ENCODE measurements around the gene SVOPL. TPM values are rescaled to one million over a fixed set of nuclear protein-coding genes. Genes with fewer than 3 reads are reported as not detected.

SVOPL gene
- total RNA-seq, 3 donors from 2014 or later: 0.15 to 0.33 TPM; not detected in 1

- TF ChIP-seq POLR2AphosphoS5 (IDR thresholded peaks at IDR 0.05) (no peak), POLR2A (IDR thresholded peaks at IDR 0.05) (no peak)
- Histone ChIP-seq H3K4me3 (no peak overlapping the region), H3K9me3 (no peaks in the 10 kb centered on the region), H3K4me1 (no peaks in the 10 kb centered on the region), H3K27me3 (no peaks in the 10 kb centered on the region), H3K36me3 (no peaks in the 10 kb centered on the region), H3K27ac (no peak overlapping the region)
- DNase-seq (ENCODE audit: low spot score in 2 of 2): no peak
- intact Hi-C loops (cut with DNase I; ENCODE audit: low total_unique reads): no loop called here
Measured at GRCh38 chr7:138595454-138595853, 105.7 kb downstream of the SVOPL start.

DNA sequence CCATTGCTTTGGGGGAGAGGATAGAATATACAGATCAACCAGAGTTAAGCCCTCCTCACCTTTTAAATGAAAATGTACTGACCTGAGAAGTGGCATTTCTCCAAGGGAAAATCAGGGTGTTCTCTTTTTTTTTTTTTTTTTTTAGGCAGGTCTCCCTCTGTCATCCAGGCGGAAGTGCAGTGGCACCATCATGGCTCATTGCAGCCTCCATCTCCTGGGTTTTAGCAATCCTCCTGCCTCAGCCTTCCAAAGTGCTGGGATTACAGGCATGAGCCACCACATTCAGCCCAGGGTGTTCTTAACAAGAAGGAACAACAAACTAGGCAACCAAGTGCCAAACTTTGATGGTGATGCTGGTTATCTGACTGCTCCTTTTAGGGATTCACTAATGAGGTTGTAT is 111.0 kb downstream of the SVOPL start:
- intact Hi-C loops (cut with DNase I; ENCODE audit: low total_unique reads): no loop called here
- H3K4me1 ChIP-seq: no peaks in the 10 kb centered on the region
- no peak for DNase-seq (ENCODE audit: low spot score in 2 of 2)
- no peaks in the 10 kb centered on the region for H3K27me3 ChIP-seq
- H3K27ac ChIP-seq: no peak overlapping the region
- no peaks in the 10 kb centered on the region for H3K9me3 ChIP-seq
- TF ChIP-seq CTCF (IDR thresholded peaks at IDR 0.05): no peak
- TF ChIP-seq POLR2AphosphoS5 (IDR thresholded peaks at IDR 0.05): no peak
- TF ChIP-seq POLR2A (IDR thresholded peaks at IDR 0.05): no peak
- no peaks in the 10 kb centered on the region for H3K36me3 ChIP-seq
- no peak overlapping the region for H3K4me3 ChIP-seq

DNA sequence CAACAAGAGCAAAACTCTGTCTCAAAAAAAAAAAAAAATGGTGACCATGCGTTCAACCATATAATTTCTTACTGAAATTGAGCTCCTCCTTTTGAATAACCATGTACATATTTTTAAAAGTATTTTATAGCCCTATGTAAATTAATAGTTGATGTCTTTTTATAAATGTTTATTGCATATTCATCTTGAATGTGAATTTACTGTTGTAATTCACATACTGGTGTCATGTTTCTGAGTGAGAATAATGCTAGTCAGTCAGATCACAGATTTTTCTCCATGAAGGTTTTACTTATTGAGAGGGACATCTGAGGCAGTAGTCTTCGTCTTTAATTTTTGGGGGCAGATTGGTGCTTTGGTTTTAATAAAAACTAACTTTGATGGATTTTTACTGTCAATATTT is 112.2 kb downstream of the SVOPL start:
- Histone ChIP-seq H3K4me1 (no peaks in the 10 kb centered on the region), H3K36me3 (no peaks in the 10 kb centered on the region), H3K27ac (no peak overlapping the region), H3K4me3 (no peak overlapping the region), H3K27me3 (no peaks in the 10 kb centered on the region), H3K9me3 (no peaks in the 10 kb centered on the region)
- intact Hi-C loops (cut with DNase I; ENCODE audit: low total_unique reads): no loop called here
- no peak for DNase-seq (ENCODE audit: low spot score in 2 of 2)
- no peak for TF ChIP-seq POLR2AphosphoS5 (IDR thresholded peaks at IDR 0.05)
- no peak for TF ChIP-seq POLR2A (IDR thresholded peaks at IDR 0.05)
- no peak for TF ChIP-seq CTCF (IDR thresholded peaks at IDR 0.05)

GRCh38 chr7:138587485-138587884 is 113.7 kb downstream of the SVOPL start:
- DNase-seq (ENCODE audit: low spot score in 2 of 2): no peak
- intact Hi-C loops (cut with DNase I; ENCODE audit: low total_unique reads): no loop called here
- H3K27ac ChIP-seq: no peak overlapping the region
- H3K4me3 ChIP-seq: no peak overlapping the region
- H3K27me3 ChIP-seq: no peaks in the 10 kb centered on the region
- H3K4me1 ChIP-seq: no peaks in the 10 kb centered on the region
- H3K36me3 ChIP-seq: no peaks in the 10 kb centered on the region
- no peak for TF ChIP-seq CTCF (IDR thresholded peaks at IDR 0.05)
- TF ChIP-seq POLR2A (IDR thresholded peaks at IDR 0.05): no peak
- no peak for TF ChIP-seq POLR2AphosphoS5 (IDR thresholded peaks at IDR 0.05)
- no peaks in the 10 kb centered on the region for H3K9me3 ChIP-seq

GRCh38 chr7:138585283-138585993 is 115.7 kb downstream of the SVOPL start:
- no peak overlapping the region for H3K27ac ChIP-seq
- no peak for DNase-seq (ENCODE audit: low spot score in 2 of 2)
- no peak overlapping the region for H3K4me3 ChIP-seq
- no peaks in the 10 kb centered on the region for H3K4me1 ChIP-seq
- no peaks in the 10 kb centered on the region for H3K36me3 ChIP-seq
- intact Hi-C loops (cut with DNase I; ENCODE audit: low total_unique reads): no loop called here
- TF ChIP-seq POLR2AphosphoS5 (IDR thresholded peaks at IDR 0.05) (no peak), CTCF (IDR thresholded peaks at IDR 0.05) (no peak), POLR2A (IDR thresholded peaks at IDR 0.05) (no peak)
- H3K27me3 ChIP-seq: no peaks in the 10 kb centered on the region
- H3K9me3 ChIP-seq: no peaks in the 10 kb centered on the region

All from breast epithelium (tissue), 4 donors.